ENCODE results near the gene CFB. TPM values are rescaled to one million over a fixed set of nuclear protein-coding genes. Genes with fewer than 3 reads are reported as not detected.
"Not testable (repeated sequence)": the region's sequence is repeated elsewhere in the genome, so short reads cannot be mapped to it uniquely, and the experiment has no call there.

CFB gene
- total RNA-seq, 1 donor from 2014 or later: 13.8 TPM

DNA sequence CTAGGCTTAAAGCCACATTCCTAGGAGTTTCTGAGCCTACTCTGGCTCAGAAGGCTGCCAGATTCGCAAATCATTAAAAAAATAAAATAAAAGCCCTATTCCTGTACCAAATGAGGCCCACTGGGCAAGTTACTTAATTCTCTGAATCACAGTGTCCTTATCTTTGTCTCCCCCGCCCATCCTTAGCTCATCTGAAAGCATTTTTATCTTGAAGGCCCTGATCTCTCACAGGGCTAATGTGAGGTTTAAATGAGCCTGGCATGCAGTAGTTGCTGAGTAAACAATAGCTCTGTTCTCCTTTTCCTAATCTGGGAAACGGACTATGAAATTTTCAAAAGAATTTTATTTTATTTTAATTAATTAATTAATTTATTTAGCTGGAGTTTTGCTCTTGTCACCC is 41.9 kb upstream of the CFB start:
- H3K4me3 ChIP-seq (ENCODE audit: low read depth, low read length): no peak overlapping the region
- TF ChIP-seq, protein P1, sequence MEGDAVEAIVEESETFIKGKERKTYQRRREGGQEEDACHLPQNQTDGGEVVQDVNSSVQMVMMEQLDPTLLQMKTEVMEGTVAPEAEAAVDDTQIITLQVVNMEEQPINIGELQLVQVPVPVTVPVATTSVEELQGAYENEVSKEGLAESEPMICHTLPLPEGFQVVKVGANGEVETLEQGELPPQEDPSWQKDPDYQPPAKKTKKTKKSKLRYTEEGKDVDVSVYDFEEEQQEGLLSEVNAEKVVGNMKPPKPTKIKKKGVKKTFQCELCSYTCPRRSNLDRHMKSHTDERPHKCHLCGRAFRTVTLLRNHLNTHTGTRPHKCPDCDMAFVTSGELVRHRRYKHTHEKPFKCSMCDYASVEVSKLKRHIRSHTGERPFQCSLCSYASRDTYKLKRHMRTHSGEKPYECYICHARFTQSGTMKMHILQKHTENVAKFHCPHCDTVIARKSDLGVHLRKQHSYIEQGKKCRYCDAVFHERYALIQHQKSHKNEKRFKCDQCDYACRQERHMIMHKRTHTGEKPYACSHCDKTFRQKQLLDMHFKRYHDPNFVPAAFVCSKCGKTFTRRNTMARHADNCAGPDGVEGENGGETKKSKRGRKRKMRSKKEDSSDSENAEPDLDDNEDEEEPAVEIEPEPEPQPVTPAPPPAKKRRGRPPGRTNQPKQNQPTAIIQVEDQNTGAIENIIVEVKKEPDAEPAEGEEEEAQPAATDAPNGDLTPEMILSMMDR (IDR thresholded peaks at IDR 0.05; ENCODE audit: insufficient read depth, low read length, poor library complexity, severe bottlenecking): no peak
- no peak for DNase-seq (ENCODE audit: low read depth)
- H3K27me3 ChIP-seq (ENCODE audit: control insufficient read depth, insufficient read depth, low read length): no peaks in the 10 kb centered on the region
- H3K36me3 ChIP-seq (ENCODE audit: control insufficient read depth, insufficient read depth, low read length): no peaks in the 10 kb centered on the region

DNA sequence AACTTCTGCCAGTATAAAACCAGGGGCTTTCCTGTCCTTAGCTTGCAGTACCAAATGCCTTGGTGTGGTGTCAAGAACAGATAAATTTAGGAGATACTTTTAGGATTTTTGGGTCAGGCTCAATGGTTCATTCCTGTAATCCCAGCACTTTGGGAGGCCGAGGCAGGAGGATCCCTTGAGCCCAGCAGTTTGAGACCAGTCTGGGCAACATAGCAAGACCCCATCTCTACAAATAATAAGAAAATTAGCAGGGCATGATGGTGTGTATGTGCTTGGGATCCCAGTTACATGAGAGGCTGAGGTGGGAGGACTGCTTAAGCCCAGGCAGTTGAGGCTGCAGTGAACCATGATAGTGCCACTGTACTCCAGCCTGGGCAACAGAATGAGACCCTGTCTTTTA is 40.9 kb upstream of the CFB start:
- DNase-seq (ENCODE audit: low read depth): no peak
- TF ChIP-seq, protein P1 (IDR thresholded peaks at IDR 0.05; ENCODE audit: insufficient read depth, low read length, poor library complexity, severe bottlenecking): no peak
- H3K4me3 ChIP-seq (ENCODE audit: low read depth, low read length): no peak overlapping the region

DNA sequence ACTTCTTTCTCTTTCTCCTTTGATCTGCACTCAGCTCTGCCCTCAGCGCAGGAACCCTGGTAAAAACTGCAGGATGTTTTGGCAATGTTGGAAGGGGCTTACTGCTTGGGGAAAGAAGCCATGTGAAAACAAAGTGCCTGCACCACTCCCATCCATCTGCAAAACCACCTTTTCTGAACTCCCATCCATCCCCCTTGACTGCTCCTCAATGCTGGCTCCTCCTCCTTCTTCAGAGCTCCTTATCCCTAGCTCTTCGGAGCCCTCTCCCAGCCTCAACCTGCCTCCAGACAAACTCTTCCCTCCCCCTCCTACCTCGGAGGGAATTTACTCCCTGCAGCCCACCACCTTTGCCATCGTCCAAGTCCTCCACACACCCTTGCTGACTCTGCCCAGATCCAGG is 39.8 kb upstream of the CFB start:
- no peaks in the 10 kb centered on the region for H3K27me3 ChIP-seq (ENCODE audit: control insufficient read depth, insufficient read depth, low read length)
- no peak overlapping the region for H3K4me3 ChIP-seq (ENCODE audit: low read depth, low read length)
- TF ChIP-seq, protein P1 (IDR thresholded peaks at IDR 0.05; ENCODE audit: insufficient read depth, low read length, poor library complexity, severe bottlenecking): no peak
- no peak for DNase-seq (ENCODE audit: low read depth)
- H3K36me3 ChIP-seq (ENCODE audit: control insufficient read depth, insufficient read depth, low read length): no peaks in the 10 kb centered on the region

More for the DNA sequence above, 40.9 kb upstream of the CFB start:
- no peaks in the 10 kb centered on the region for H3K27me3 ChIP-seq (ENCODE audit: control insufficient read depth, insufficient read depth, low read length)
- no peaks in the 10 kb centered on the region for H3K36me3 ChIP-seq (ENCODE audit: control insufficient read depth, insufficient read depth, low read length)

DNA sequence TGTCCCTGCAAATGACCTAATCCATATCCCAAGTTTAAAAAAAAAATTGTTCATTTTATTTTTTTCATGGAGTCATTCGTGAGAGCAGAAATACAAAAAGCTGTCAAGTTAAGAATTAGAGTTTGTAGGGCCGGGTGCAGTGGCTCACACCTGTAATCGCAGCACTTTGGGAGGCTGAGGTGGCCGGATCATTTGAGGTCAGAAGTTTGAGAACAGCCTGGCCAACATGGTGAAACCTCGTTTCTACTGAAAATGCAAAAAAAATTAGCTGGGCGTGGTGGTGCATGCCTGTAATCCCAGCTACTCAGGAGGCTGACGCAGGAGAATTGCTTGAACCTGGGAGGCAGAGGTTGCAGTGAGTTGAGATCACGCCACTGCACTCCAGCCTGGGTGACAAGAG is 39.2 kb upstream of the CFB start:
- not testable (repeated sequence) for H3K4me3 ChIP-seq (ENCODE audit: low read depth, low read length); DNase-seq (ENCODE audit: low read depth); H3K27me3 ChIP-seq (ENCODE audit: control insufficient read depth, insufficient read depth, low read length); H3K36me3 ChIP-seq (ENCODE audit: control insufficient read depth, insufficient read depth, low read length)

DNA sequence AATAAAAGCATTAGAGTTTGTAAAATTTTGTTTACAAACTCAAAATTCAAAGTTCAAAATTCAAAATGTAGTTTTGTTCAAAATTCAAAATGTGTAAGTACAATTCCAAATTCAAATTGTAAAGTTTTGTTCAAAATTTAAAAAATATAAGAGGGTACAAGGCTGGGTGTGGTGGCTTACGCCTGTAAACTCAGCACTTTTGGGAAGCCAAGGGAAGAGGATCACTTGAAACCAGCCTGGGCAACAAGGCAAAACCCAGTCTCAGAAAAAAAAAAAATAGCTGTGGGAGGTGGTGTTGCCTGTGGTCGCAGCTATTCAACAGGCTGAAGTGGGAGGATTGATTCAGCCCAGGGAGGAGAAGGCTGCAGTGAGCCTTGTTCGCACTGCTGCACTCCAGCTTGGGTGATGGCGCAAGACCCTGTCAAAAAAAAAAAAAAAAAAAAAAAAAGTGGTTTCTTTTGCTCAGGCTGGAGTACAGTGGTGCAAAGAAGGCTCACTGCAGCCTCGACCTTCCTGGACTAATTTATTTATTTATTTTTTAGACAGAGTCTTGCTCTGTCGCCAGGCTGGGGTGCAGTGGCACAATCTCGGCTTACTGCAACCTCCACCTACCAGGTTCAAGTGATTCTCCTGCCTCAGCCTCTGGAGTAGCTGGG is 38.6 kb upstream of the CFB start:
- Histone ChIP-seq H3K4me3 (ENCODE audit: low read depth, low read length) (no peak overlapping the region), H3K36me3 (ENCODE audit: control insufficient read depth, insufficient read depth, low read length) (no peaks in the 10 kb centered on the region), H3K27me3 (ENCODE audit: control insufficient read depth, insufficient read depth, low read length) (no peaks in the 10 kb centered on the region)
- TF ChIP-seq, protein P1 (IDR thresholded peaks at IDR 0.05; ENCODE audit: insufficient read depth, low read length, poor library complexity, severe bottlenecking): no peak
- peak; percentile 81 for DNase-seq (ENCODE audit: low read depth)

DNA sequence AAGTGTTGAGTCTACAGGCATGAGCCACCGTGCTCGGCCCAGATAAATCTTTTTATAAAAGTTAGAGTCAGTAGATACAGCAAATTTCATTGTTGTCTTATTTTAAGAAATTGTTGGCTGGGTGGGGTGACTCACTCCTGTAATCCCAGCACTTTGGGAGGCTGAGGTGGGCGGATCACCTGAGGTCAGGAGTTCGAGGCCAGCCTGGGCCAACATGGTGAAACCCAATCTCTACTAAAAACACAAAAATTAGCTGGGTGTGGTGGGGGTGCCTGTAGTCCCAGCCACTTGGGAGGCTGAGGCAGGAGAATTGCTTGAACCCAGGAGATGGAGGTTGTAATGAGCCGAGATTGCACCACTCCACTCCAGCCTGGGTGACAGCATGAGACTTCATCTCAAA is 37.6 kb upstream of the CFB start:
- H3K4me3 ChIP-seq (ENCODE audit: low read depth, low read length); DNase-seq (ENCODE audit: low read depth); H3K27me3 ChIP-seq (ENCODE audit: control insufficient read depth, insufficient read depth, low read length); H3K36me3 ChIP-seq (ENCODE audit: control insufficient read depth, insufficient read depth, low read length): not testable (repeated sequence)

DNA sequence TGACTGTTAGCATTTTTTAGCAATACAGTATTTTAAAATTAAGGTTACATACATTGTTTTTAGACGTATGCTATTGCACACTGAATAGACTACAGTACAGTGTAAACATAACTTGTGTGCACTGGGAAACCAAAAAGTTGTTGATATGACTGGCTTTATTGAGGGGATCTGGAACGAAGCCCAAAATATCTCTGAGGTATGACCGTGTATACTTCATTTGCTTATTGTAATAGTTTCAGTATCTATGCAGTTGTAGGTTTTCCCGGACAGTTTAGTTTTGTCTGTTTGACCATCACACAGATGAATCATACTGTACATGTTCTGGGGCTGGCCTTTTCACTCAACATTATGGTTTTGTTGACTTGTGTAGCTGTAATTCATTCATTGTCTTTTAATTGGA is 37.1 kb upstream of the CFB start:
- TF ChIP-seq, protein P1 (IDR thresholded peaks at IDR 0.05; ENCODE audit: insufficient read depth, low read length, poor library complexity, severe bottlenecking): no peak
- H3K36me3 ChIP-seq (ENCODE audit: control insufficient read depth, insufficient read depth, low read length): no peaks in the 10 kb centered on the region
- H3K27me3 ChIP-seq (ENCODE audit: control insufficient read depth, insufficient read depth, low read length): no peaks in the 10 kb centered on the region
- no peak for DNase-seq (ENCODE audit: low read depth)
- no peak overlapping the region for H3K4me3 ChIP-seq (ENCODE audit: low read depth, low read length)

DNA sequence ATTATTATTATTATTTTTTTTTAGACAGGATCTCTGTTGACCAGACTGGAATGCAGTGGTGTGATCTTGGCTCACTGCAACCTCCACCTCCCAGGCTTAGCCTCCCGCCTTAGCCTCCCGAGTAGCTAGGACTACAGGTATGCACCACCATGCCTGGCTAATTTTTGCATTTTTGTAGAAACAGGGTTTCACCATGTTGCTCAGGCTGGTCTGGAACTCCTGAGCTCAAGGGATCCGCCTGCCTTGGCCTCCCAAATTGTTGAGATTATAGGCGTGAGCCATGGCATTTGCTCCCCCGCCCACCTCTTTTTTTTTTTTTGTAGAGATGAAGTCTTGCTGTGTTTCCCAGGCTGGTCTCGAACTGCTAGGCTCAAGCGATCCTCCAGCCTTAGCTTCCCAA is 36.6 kb upstream of the CFB start:
- H3K4me3 ChIP-seq (ENCODE audit: low read depth, low read length); DNase-seq (ENCODE audit: low read depth); H3K36me3 ChIP-seq (ENCODE audit: control insufficient read depth, insufficient read depth, low read length); H3K27me3 ChIP-seq (ENCODE audit: control insufficient read depth, insufficient read depth, low read length): not testable (repeated sequence)
